ENCODE results near the gene TROAP.

DNA sequence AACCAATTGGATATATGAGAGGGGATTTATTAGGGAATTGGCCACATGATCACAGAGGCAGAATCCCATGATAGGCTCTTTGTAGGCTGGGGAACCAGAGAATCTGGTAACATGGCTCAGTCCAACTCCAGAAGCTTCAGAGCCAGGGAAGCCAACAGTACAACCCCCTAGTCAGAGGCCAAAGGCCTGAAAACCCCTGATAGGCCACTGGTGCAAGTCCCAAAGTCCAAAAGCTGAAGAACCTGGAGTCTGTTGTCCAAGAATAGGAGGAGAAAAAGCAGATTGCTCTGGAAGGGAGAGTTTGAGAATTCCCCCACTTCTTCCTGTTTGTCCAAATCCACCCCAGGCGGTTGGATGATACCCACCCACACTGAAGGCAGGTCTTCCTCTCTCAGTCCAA lies 8.2 kb upstream of the TROAP start:
- TF ChIP-seq CTCF (IDR thresholded peaks at IDR 0.05) (no peak), EZH2 (IDR thresholded peaks at IDR 0.05) (no peak), EZH2phosphoT487 (IDR thresholded peaks at IDR 0.05) (no peak)

Measured in neural progenitor cell (in vitro differentiated cells).